Measurements from ENCODE around the gene CPB1. TPM values are rescaled to one million over a fixed set of nuclear protein-coding genes. Genes with fewer than 3 reads are reported as not detected.

The CPB1 gene
- total and polyA plus RNA-seq, 10 of the 15 experiments (the other 5 are each of a cell fraction or from before 2014, with no cell fraction given) = 4.8 TPM; not detected in 9

- DNase-seq (ENCODE audit: low read depth, low spot score) (no peak), FAIRE-seq (no peak), ATAC-seq (no peak)
- WGBS (ENCODE audit: insufficient coverage, insufficient replicate concordance, low lambda C conversion rate, missing lambda C conversion rate) = 43% methylated on average over 1 of the region's 1 CpG
- POLR2A ChIA-PET = no interaction called here
- H3K27me3 ChIP-seq (replicated peaks in 1 of 2; ENCODE audit: control insufficient read depth in 2 of 2, insufficient read depth in 2 of 2, low read length in 1 of 2) = no peaks in the 10 kb centered on the region
- H3K9me3 ChIP-seq (replicated peaks; ENCODE audit: control insufficient read depth, insufficient read depth, low read length) = no peaks in the 10 kb centered on the region
- no peaks in the 10 kb centered on the region for H3K36me3 ChIP-seq (ENCODE audit: control insufficient read depth in 2 of 2, insufficient read depth in 2 of 2, low read length in 1 of 2)
- H3K79me2 ChIP-seq (ENCODE audit: control insufficient read depth, insufficient read depth, low read length) = no peaks in the 10 kb centered on the region
- no peak overlapping the region for H3K4me2 ChIP-seq (ENCODE audit: control insufficient read depth, insufficient read depth)
- no peak overlapping the region for H2AFZ ChIP-seq (ENCODE audit: control insufficient read depth, low read depth, low read length)
- SMC1A ChIA-PET (ENCODE audit: uncharacterized antibody, unreplicated experiment) = no interaction called here
- H3K9ac ChIP-seq (ENCODE audit: control insufficient read depth, insufficient read depth, low read length) = no peak overlapping the region
- no peaks in the 10 kb centered on the region for H3K4me1 ChIP-seq (ENCODE audit: control insufficient read depth, insufficient read depth, low read length)
- H3K4me3 ChIP-seq = no peak overlapping the region
- no peaks in the 10 kb centered on the region for H4K20me1 ChIP-seq (ENCODE audit: control insufficient read depth, insufficient read depth)
- in situ Hi-C loops (cut with MboI) (no loop called here), intact Hi-C loops (cut with micrococcal nuclease; ENCODE audit: unreplicated experiment) (no loop called here)
- BruUV-seq (replicated peaks) = no TSS peak
- H3K27ac ChIP-seq (ENCODE audit: control insufficient read depth, insufficient read depth) = no peak overlapping the region
- RAD21 ChIA-PET (ENCODE audit: unreplicated experiment) = no interaction called here
- CTCF ChIA-PET = interaction anchor here (1.0 kb wide), 1 partner anchor 11 kb away, joined by 3 read pairs; no protein-coding TSS in a partner anchor
- no peak for TF ChIP-seq WRNIP1 (IDR thresholded peaks at IDR 0.05; ENCODE audit: borderline replicate concordance, low read depth, low read length)
- no peak for TF ChIP-seq SRF (IDR thresholded peaks at IDR 0.05; ENCODE audit: low read depth in 2 of 2, low read length in 2 of 2)
- TF ChIP-seq SREBF1 (IDR thresholded peaks at IDR 0.05; ENCODE audit: low read length) = no peak
- no peak for TF ChIP-seq NR2C1 (IDR thresholded peaks at IDR 0.05)
- TF ChIP-seq CHD1 (IDR thresholded peaks at IDR 0.05; ENCODE audit: low read depth, low read length) = no peak
- TF ChIP-seq HDAC2 (IDR thresholded peaks at IDR 0.05) = no peak
- TF ChIP-seq ATF2 (IDR thresholded peaks at IDR 0.05; ENCODE audit: low read length) = no peak
Measured at GRCh38 chr3:148848410-148848809, 20.8 kb downstream of the CPB1 start.
